HG02840 (cell line): ENCODE data around the gene CYP27A1.

Experiments
- ATAC-seq: cut with Tn5 transposase; IDR thresholded peaks from one replicate; pipeline ENCODE4 v1.9.1; 2021; ENCODE audit warnings: mild to moderate bottlenecking, moderate library complexity, moderate number of reproducible peaks; ENCODE audit not compliant: unreplicated experiment, low FRiP score

CYP27A1 gene

DNA sequence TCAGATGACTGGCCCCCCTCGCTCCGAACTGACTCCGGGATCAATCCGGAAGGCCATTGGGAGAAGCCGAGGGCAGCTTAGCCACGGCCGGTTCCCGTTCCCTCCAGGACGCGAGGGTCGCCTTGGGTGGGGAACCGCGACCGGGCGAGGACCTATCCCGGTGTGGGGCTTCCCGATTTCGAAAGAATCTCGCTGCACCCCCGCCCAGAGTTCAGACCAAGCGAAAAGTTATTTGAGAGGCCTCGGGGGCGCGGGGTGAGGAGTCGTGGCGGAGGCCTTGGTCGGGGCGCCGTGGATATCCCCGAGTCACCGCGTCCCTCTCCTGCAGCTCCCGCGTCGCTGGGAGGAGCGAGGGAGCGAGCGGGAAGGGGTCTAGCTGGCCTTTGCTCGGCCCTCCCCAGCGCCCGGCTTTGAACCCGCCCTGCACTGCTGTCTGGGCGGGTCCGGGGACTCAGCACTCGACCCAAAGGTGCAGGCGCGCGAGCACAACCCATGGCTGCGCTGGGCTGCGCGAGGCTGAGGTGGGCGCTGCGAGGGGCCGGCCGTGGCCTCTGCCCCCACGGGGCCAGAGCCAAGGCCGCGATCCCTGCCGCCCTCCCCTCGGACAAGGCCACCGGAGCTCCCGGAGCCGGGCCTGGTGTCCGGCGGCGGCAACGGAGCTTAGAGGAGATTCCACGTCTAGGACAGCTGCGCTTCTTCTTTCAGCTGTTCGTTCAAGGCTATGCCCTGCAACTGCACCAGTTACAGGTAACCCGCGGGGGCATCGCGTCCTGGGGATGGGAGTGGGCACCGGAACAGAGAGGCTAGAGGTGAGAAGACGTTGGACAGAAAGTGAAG is at the start of gene CYP27A1:
TSS of gene CYP27A1 (plus strand) at position 457 of the 837 bp plus-strand sequence. CDS start at position 493, 36 bp downstream.
- ATAC-seq, result no peak

DNA sequence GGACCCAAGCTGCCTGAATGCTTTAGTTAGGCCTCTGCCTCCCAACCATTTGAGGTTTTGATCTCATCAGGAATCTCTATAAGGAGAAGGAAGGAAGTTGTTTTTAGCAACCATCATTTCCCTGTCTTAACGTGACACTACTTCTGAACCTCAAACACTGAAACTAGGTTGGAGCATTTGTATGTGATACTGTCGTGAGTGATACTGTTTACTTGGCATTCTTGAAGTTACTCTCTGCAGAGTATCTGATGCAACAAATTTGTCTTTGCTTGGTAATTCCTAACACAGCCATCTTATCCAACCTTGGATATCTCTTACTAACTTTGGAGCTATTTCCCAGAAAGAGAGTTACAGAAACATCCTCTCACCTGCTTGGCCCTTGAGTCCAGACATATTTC is 49.2 kb upstream of the CYP27A1 start:
- no peak for ATAC-seq

- no peak for ATAC-seq
Measured at GRCh38 chr2:218733171-218734021, 48.6 kb upstream of the CYP27A1 start.

DNA sequence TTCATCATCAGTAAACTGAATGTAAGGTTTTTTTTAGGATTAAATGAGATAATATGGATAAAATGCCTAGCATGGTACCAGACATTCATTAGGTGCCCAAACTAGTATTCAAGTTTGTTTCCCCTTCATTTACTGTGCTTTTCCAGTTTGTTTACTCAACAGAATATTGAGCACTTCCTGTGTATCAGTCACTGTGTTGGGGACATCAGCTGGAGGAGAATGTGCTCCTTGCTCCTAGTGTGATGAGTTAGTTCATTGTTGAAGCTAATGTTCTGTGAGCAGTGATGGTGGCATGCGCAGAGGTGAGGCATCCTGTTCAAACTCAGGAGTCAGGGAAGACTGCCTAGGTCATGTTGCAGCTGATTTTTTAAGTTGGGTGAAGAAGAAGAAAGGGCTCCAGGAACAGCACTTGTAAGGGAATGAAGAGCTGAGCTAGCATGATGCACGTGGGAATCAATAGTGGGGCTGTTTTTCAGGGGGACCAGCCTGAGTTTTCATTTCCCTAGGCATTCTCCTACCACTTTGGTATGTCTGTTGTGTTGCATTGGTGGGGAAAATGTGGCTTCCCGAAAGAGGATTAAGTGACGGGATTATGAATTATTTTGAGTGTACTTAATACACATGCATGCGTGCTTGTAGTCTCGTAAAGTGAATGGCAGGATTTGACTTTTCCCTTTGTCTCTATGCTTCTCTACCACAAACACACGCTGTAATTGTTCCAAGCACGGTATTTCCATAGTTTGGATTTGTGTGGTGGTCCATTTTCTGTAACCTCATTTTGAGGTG is 47.6 kb upstream of the CYP27A1 start:
- no peak for ATAC-seq

DNA sequence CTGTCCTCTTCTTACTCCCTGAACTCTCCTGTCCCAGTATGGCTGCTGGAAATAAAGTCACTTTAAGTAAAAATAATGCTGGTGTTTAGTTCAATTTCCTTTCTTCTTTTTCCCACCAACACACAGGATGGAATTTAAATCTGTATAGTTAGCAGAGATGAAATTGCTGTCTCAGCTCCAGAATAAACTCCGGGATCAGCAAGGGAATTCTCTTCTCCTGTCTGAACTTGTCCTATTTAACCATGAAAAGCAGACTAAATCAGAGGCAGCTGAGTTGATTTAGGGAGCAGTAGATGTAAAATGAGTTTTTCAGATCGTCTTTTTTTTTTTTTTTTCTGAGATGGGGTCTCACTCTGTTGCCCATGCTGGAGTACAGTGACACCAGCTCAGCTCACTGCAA is 45.4 kb upstream of the CYP27A1 start:
- ATAC-seq, result no peak

GRCh38 chr2:218743068-218743467 is 38.9 kb upstream of the CYP27A1 start:
- ATAC-seq, result no peak

GRCh38 chr2:218744615-218745014 is 37.3 kb upstream of the CYP27A1 start:
- no peak for ATAC-seq

GRCh38 chr2:218745160-218745558 is 36.8 kb upstream of the CYP27A1 start:
- ATAC-seq, result no peak

DNA sequence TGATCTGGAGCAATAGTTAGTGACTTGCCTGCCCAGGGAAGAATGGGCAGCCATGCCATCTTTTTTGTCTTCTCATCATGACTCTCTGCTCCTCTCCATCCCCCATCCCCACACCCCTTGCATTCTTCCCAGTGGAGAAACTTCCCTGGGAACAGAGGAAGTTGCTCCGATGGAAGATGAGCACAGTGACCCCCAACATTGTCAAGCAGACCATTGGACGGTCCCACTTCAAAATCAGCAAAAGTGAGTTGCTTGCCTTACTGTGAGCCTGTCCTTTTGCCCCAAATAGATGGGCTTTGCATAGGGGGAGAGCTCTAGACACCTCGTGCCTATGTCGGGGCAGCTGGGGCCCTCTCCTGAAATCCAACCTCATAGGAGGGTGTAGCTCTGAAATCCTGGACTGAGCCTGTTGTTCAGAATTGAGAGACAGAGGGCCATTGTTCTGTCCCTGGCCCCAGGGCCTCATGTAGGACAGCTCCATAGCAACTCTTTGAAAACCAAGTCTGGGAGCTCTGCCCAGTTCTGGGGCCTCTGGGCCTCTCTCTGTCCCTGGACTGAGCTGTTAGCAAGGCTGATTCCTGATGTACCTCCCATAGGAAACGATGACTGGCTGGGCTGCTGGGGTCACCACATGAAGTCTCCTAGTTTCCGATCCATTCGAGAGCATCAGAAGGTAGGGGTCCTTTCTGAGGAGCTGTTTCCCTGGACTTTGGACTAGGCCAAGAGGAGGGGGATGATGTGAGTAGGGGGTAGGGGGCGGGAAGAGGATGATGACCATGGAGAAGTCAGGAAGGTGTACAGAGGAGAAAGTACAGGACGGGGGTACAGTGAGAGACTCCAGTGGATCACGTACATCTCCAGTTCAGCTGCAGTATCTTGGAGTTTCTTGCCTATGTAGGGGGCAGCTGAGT is 36.1 kb upstream of the CYP27A1 start:
- no peak for ATAC-seq

DNA sequence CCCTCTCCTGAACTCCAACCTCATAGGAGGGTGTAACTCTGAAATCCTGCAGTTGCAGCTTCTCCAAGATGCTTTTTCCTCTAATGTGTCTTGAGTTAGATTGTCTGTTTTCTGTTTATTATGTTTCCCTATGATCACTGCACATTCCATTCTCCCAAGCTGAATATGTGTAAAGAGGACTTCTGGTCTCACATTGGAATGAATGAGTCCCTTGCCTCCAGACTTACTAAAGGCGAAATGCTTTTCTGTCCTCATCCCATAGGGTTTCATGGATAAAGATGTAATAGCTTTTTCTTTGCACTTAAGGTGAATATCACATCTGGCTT is 35.5 kb upstream of the CYP27A1 start:
- no peak for ATAC-seq

DNA sequence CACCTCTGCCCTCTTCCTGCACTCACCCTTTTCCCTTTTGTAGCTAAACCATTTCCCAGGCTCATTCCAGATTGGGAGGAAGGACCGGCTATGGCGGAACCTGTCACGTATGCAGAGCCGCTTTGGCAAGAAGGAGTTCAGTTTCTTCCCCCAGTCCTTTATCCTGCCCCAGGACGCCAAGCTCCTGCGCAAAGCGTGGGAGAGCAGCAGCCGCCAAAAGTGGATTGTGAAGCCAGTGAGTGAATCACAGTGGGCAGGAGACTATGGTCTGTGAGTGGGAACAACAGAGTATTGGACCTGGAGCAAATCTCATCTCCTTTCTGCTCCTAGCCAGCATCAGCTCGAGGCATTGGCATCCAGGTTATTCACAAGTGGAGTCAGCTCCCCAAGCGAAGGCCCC is 35.0 kb upstream of the CYP27A1 start:
- no peak for ATAC-seq

DNA sequence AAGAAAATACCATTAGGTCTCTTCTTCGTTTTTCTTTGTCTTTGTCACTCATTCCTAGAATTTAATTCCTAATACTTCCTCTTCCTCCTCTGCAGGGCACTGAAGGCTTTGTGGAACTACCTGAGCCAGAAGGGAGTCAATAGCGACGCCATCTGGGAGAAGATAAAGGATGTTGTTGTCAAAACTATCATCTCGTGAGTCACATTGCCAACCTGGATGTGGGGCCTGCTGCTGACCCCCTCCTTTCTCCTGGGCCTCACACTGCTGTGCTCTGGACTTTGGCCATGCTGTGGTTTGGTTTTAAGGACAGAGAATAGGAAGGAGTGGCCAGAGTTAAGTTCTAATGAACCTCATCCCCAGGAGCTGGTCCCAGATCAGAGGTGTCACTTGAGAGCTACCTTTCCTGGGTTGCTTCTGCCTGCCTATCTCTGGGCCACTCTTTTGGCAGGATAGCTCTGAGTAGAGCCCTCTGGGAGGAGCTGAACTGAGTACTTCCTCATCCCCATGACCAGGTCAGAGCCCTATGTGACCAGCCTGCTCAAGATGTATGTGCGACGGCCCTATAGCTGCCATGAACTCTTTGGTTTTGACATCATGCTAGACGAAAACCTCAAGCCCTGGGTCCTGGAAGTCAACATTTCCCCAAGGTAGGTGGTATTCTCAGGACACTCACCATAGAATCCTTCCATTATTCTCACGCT is 33.1 kb upstream of the CYP27A1 start:
- no peak for ATAC-seq

DNA sequence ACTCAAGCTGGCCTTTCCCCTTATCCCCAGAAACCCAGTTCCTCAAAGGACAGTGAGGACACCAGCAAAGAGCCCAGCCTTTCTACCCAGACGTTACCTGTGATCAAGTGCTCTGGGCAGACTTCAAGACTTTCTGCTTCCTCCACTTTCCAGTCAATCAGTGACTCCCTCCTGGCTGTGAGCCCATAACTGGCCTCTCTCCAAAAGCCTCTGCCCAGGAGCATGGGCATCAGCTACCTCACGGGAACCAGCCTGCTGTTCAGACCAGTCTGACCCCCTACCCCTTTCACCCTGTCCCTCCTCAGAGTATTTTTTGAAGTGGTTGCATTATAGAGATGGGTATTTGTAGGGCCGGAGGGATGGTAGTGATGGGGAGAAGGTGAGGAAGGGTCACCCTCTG is 27.7 kb upstream of the CYP27A1 start:
- ATAC-seq, result no peak

DNA sequence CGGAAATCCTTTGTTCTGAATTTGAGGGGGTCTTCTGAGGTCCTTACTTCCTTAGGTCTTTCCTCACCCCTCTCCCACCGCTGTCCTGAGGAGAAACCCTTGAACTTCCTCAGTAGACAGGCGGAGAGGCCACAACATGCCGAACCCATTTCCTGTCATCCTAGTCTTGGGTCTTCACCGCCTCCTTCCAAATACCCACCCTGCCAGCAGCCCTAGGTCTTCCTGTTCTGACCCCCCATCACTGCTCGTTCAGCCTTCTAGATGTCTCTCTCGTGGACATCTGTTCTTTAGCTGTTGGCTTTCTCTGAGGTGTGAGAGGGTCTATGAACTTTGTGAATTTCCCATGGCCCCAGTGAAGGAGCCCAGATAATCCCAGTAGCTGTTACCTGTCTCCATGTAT is 27.2 kb upstream of the CYP27A1 start:
- no peak for ATAC-seq

DNA sequence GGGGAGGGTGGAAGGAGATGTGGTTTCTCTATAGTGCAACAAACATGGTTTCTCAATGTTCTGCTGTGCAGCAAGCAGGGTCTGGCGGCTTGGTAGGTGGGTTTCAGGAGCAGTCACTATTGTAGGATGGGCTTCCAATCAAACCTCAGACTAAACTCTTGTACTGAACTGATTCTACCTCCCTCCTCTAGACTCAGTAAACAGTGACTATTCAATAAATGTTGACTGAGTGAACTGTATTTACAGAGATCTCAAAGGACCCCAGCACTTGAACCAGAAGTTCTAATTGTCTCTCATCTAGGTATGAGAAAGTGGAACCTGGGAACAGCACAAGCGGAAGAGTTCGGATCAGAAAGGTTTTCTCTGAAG is 26.8 kb upstream of the CYP27A1 start:
- no peak for ATAC-seq

- no peak for ATAC-seq
Measured at GRCh38 chr2:218755567-218756404, 26.2 kb upstream of the CYP27A1 start.

DNA sequence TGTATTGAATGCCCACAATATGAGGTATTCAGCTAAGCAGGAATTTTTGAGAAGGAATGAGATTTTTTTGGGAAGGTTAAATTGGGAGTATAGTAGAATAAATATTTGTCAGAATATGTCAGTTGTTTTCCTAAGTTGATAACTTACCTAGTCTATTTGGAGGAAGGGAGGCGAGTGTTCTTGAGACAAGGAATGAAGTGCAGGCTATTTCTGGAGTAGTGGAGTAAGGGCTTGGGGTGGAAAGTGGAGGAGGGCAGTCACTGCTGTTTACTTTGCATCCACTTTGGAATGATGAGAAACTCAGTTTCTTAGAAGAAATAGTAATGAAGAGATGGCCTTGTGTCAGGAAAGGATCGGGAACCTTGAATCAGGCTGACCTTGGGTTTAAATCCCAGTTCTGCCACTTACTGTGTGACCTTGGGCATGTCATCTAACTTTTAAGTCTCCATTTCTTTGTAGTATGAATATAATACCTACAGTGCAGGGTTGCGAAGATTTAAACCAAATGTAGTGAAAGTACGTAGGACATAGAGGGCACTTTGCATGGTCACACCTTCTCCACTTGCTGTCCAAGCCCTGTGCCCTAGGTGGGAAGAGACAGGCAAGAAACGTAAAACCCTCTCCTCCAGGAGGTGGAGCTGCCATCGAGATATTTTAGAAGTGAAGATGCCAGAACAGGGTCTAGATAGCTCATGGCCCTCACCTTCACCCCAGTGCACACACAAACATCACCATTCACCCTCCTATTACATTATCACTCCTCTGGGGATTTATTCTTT is 25.2 kb upstream of the CYP27A1 start:
- ATAC-seq, result no peak

GRCh38 chr2:218761795-218762194 is 20.2 kb upstream of the CYP27A1 start:
- no peak for ATAC-seq
